Gastrocnemius medialis (tissue), 4 donors: ENCODE measurements around the gene MPP3.

Experiments used
- POLR2A ChIP-seq, 2 donors: fragments of 450-650 bp; IDR thresholded peaks; one replicate each; pipeline ENCODE4 v1.6.1; 2017; ENCODE audit warnings: antibody characterized with exemption in 2 of 2, mild to moderate bottlenecking in 2 of 2, moderate library complexity in 2 of 2
- TF ChIP-seq, protein P1 (sequence below), 5 experiments: fragments of 450-650 bp in 3 of 5; fragments of 200-600 bp in 2 of 5; sonication (generic) in 2 of 5; IDR thresholded peaks in 4 of 5; conservative IDR thresholded peaks in 1 of 5; 1 replicate in 4 of 5; 2 replicates in 1 of 5; pipeline ENCODE4 v1.5.1; 2016 to 2019; ENCODE audit warnings: antibody characterized with exemption in 5 of 5, mild to moderate bottlenecking in 3 of 5, moderate library complexity in 3 of 5

DNA sequence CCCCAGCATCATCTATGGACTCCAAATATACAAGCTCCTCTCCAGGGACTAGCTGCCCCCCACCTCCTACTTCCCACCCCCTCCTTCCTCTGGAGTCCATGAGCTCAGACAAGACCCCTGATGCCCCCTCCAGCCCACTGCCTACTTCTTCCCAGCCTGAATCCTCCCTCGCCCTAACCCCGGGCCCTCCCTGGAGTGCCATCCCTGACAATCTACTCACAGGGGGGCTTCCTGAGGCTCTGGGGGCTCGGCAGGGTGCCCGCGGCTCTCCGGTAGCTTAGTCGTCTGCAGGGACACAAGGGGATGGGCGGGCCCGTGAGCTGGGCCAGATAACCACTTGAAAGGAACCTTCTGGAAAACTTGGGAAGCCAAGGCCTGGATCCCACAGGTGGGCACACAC lies 15.1 kb downstream of the MPP3 start:
- no peak for TF ChIP-seq POLR2A (IDR thresholded peaks at IDR 0.05)
- TF ChIP-seq, protein P1, sequence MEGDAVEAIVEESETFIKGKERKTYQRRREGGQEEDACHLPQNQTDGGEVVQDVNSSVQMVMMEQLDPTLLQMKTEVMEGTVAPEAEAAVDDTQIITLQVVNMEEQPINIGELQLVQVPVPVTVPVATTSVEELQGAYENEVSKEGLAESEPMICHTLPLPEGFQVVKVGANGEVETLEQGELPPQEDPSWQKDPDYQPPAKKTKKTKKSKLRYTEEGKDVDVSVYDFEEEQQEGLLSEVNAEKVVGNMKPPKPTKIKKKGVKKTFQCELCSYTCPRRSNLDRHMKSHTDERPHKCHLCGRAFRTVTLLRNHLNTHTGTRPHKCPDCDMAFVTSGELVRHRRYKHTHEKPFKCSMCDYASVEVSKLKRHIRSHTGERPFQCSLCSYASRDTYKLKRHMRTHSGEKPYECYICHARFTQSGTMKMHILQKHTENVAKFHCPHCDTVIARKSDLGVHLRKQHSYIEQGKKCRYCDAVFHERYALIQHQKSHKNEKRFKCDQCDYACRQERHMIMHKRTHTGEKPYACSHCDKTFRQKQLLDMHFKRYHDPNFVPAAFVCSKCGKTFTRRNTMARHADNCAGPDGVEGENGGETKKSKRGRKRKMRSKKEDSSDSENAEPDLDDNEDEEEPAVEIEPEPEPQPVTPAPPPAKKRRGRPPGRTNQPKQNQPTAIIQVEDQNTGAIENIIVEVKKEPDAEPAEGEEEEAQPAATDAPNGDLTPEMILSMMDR (IDR thresholded peaks at IDR 0.05 in 4 of 5, conservative IDR thresholded peaks at IDR 0.05 in 1 of 5) = no peak
